Endodermal cell (in vitro differentiated cells): ENCODE data around the gene CDRT4. TPM values are rescaled to one million over a fixed set of nuclear protein-coding genes. Genes with fewer than 3 reads are reported as not detected.

Experiments used
- DNase-seq: peaks from one replicate; pipeline ENCODE4 v3.0.0-alpha.2; 2017
- H3K27ac ChIP-seq: 2 replicates; pipeline ENCODE4 v1.5.1; 2013; ENCODE audit warnings: mild to moderate bottlenecking, low read depth, low read length, moderate library complexity
- H3K27me3 ChIP-seq: 2 replicates; pipeline ENCODE4 v1.6.1; 2013; ENCODE audit warnings: mild to moderate bottlenecking, low read length, moderate library complexity; ENCODE audit not compliant: insufficient read depth, control insufficient read depth, poor library complexity, severe bottlenecking
- H3K36me3 ChIP-seq: 2 replicates; pipeline ENCODE4 v1.7.0; 2013; ENCODE audit warnings: mild to moderate bottlenecking, low read length, moderate library complexity; ENCODE audit not compliant: control insufficient read depth, insufficient read depth
- H3K4me1 ChIP-seq: one replicate; pipeline ENCODE4 v1.7.0; 2013; ENCODE audit warnings: low read length; ENCODE audit not compliant: control insufficient read depth, insufficient read depth
- H3K4me3 ChIP-seq: 2 replicates; pipeline ENCODE4 v1.5.1; 2013; ENCODE audit warnings: mild to moderate bottlenecking, low read length, moderate library complexity
- H3K9ac ChIP-seq: 2 replicates; pipeline ENCODE4 v1.6.1; 2013; ENCODE audit warnings: mild to moderate bottlenecking, low read length, moderate library complexity; ENCODE audit not compliant: poor library complexity, severe bottlenecking; ENCODE audit errors: extremely low read depth
- H3K9me3 ChIP-seq: 2 replicates; pipeline ENCODE4 v1.6.1; 2013; ENCODE audit warnings: mild to moderate bottlenecking, low read length, moderate library complexity; ENCODE audit not compliant: control insufficient read depth
- H3K27ac Mint-ChIP-seq: 2 replicates; pipeline ENCODE4 v1.8.0; 2020; ENCODE audit warnings: mixed read lengths
- H3K27me3 Mint-ChIP-seq: 2 replicates; pipeline ENCODE4 v1.8.0; 2021; ENCODE audit warnings: mild to moderate bottlenecking, mixed read lengths; ENCODE audit not compliant: insufficient read depth
- H3K36me3 Mint-ChIP-seq: 2 replicates; pipeline ENCODE4 v1.8.0; 2020; ENCODE audit warnings: low read depth, mixed read lengths
- H3K4me1 Mint-ChIP-seq: 2 replicates; pipeline ENCODE4 v1.8.0; 2020; ENCODE audit warnings: mixed read lengths
- H3K4me3 Mint-ChIP-seq: 2 replicates; pipeline ENCODE4 v1.8.0; 2020; ENCODE audit warnings: mild to moderate bottlenecking, moderate library complexity, mixed read lengths
- H3K9me3 Mint-ChIP-seq: 2 replicates; pipeline ENCODE4 v1.8.0; 2020; ENCODE audit warnings: mild to moderate bottlenecking, mixed read lengths
- WGBS, 2 experiments: methylation state at CpG; one replicate each; pipeline versions ENCODE4 v1.1.5 to v1.1.7; 2013; ENCODE audit warnings: missing lambda C conversion rate in 2 of 2, mixed read lengths in 1 of 2; ENCODE audit not compliant: insufficient coverage in 1 of 2, insufficient read length in 1 of 2; 5-methylcytosine and 5-hydroxymethylcytosine counted together
- total RNA-seq, 2 donors: library from RNA; stranded (reverse); fragmentation: NEBNext Ultra II Directional in 1 of 2; extraction: Animal tissue kit (Norgen Biotek cat#: 25700) in 1 of 2; gene quantifications; 2 replicates in 1 of 2; 3 replicates in 1 of 2; pipeline ENCODE4 v1.2.1, GENCODE V29; 2021
- TF ChIP-seq, protein P1 (sequence below): fragments of 200-600 bp; sonication (generic); conservative IDR thresholded peaks from 2 replicates; pipeline ENCODE4 v1.5.0; 2021; ENCODE audit warnings: antibody characterized with exemption, mild to moderate bottlenecking

CDRT4 gene
- total RNA-seq, 2 donors from 2014 or later: 16.4 to 39.7 TPM

DNA sequence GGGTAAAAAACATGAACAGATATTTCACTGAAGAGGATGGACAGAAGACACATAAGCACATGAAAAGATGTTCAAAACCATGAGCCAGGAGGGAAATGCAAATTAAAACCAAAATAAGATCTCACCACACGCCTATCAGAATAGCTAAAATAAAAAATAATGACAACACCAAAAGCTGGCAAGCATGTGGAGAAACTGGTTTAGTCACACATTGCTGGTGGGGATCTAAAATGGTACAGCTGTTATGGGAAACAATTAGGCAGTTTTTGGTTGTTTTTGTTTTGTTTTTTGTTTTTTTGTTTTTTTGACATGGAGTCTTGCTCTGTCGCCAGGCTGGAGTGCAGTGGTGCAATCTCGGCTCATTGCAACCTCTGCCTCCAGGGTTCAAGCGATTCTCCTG lies 81.3 kb downstream of the CDRT4 start:
- H3K27ac Mint-ChIP-seq: no peak overlapping the region
- H3K27ac ChIP-seq: no peak overlapping the region
- H3K36me3 ChIP-seq: no peaks in the 10 kb centered on the region
- H3K9ac ChIP-seq: no peak overlapping the region
- peaks cover under 1% of the 10 kb centered on the region for H3K27me3 Mint-ChIP-seq
- no peaks in the 10 kb centered on the region for H3K4me1 ChIP-seq
- H3K4me3 ChIP-seq: no peak overlapping the region
- DNase-seq: no peak
- no peaks in the 10 kb centered on the region for H3K27me3 ChIP-seq
- peaks cover 12% of the 10 kb centered on the region for H3K4me1 Mint-ChIP-seq
- no peak overlapping the region for H3K4me3 Mint-ChIP-seq
- WGBS, 2 experiments: 90 to 97% methylated on average over 3 to 4 of the region's 4 CpGs
- TF ChIP-seq, protein P1, sequence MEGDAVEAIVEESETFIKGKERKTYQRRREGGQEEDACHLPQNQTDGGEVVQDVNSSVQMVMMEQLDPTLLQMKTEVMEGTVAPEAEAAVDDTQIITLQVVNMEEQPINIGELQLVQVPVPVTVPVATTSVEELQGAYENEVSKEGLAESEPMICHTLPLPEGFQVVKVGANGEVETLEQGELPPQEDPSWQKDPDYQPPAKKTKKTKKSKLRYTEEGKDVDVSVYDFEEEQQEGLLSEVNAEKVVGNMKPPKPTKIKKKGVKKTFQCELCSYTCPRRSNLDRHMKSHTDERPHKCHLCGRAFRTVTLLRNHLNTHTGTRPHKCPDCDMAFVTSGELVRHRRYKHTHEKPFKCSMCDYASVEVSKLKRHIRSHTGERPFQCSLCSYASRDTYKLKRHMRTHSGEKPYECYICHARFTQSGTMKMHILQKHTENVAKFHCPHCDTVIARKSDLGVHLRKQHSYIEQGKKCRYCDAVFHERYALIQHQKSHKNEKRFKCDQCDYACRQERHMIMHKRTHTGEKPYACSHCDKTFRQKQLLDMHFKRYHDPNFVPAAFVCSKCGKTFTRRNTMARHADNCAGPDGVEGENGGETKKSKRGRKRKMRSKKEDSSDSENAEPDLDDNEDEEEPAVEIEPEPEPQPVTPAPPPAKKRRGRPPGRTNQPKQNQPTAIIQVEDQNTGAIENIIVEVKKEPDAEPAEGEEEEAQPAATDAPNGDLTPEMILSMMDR: no peak
- H3K36me3 Mint-ChIP-seq: no peaks in the 10 kb centered on the region
- H3K9me3 Mint-ChIP-seq: peaks cover 4% of the 10 kb centered on the region
- no peaks in the 10 kb centered on the region for H3K9me3 ChIP-seq

Other genes with a start within 250 kb of the CDRT4 start
- gene PMP22, start 202.3 kb downstream of the CDRT4 start, total RNA-seq: 1 to 10 TPM; 3.1 to 5.5 TPM
- 1 to 10 TPM; 1.1 to 1.6 TPM for gene TEKT3, start 126.0 kb downstream of the CDRT4 start, total RNA-seq
- 10 to 100 TPM; 30.7 to 73.2 TPM for gene TVP23C, start 95.9 kb upstream of the CDRT4 start, total RNA-seq
- gene FBXW10B, start 152.1 kb upstream of the CDRT4 start, total RNA-seq: under 1 TPM in 1 of 2 donors, not detected in 1; 0.55 TPM
- gene TRIM16, start 216.7 kb upstream of the CDRT4 start, total RNA-seq: 10 to 100 TPM; 19.4 to 34.6 TPM
- gene ZNF286A, start 232.1 kb upstream of the CDRT4 start, total RNA-seq: 10 to 100 TPM; 75.1 to 81.2 TPM